Activated CD4-positive, alpha-beta T cell treated with anti-CD3 and anti-CD28 coated beads, Interleukin-2, Interleukin-6, amounts not matched to agents 100 ng/mL and 50 ng/mL, durations not matched to agents 16 hours and 8 hours (primary cell): ENCODE results near the gene BTRC.

Source experiments
- DNase-seq: peaks from one replicate; pipeline ENCODE4 v3.0.0-alpha.2; 2020

The BTRC gene

DNA sequence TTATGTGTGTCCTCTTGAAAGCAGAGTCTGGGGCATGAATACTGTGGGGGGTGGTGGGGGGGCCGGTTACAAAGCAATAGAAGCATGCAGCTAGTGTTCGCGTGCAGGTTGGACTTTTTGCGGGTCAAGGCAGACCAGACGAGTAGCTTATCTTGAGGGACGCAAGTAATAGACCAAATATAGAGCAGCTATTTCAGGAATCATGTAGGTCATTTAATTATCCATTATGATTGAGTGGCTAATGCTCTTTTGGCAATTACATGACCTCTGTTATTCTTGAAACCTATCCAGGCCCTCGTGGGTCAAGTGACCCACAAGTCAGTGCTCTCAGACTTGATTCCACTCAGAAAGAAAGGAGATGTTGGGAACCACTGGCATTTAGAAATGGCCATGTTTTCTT is 93.0 kb downstream of the BTRC start:
- DNase-seq = no peak

DNA sequence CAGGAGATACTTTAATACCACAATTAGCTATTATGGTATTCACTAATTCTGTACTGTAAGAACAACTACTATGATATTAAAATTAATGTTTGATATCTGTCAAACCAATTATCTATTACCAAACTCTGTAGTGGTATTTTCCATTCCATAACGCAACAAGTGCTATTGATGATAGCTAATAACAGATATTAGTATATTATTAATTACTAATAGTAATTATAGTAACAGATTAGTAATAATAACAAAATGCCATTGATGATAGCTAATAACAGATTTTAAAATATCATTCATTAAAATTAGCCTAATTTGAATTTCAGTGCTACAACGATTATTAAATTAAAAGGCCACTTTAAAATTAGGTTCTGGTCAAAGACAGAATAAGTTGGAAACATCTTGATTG is 93.5 kb downstream of the BTRC start:
- no peak for DNase-seq

DNA sequence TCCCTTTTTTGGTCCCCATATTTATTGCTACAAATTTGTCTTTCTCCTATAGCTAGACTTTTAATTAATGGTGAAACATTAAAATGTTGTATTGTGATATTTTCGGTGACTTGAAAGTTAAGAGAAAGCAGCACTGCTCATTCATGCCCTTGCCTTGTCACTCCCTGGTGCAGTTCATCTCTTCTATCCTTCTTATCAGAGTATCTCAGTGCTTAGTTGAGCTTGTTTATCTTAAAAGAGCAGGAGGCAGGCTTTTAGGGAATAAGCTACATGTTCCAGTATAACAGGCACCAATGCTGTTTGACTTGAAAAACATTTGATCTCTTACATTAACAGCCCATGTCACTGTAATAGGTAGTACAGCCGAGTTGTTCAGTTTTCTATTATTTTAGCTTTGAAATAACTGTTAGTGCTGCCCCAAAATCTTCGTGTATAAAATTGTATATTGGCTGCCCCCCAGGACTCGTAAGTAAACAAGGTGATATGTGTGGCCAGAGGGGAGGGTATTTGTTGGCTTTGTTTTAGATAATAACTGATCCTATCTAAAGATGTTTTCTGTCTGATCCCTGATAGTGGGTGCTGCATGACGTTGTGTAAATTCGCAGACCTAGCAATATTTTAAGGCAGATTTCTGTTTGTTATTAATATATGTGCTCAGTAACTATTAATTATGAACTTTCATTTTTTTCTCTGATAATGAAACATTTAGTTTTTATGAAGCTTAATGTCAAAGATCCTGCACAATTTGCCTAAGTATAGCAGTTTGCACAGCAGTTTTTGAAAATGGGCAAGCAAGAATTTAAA is 96.5 kb downstream of the BTRC start:
- no peak for DNase-seq

DNA sequence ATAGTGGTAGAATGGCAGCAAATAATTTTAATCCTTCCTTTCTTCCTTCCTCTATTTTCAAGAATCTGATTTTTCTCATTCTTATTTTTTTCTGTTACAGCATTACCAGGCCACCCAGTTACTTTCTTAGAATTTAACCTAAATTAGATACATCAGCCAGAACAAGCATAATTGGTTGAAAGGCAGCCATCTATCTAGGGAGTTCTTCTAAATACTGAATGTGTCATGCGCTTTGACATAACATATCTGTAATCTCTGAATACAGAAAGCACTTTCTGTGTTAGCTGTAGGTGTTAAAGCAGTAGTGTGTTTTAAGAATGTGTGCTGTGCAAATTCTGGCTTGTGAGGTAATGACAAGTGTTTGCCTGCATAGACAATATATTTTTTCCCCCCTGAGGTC is 97.3 kb downstream of the BTRC start:
- DNase-seq = no peak

DNA sequence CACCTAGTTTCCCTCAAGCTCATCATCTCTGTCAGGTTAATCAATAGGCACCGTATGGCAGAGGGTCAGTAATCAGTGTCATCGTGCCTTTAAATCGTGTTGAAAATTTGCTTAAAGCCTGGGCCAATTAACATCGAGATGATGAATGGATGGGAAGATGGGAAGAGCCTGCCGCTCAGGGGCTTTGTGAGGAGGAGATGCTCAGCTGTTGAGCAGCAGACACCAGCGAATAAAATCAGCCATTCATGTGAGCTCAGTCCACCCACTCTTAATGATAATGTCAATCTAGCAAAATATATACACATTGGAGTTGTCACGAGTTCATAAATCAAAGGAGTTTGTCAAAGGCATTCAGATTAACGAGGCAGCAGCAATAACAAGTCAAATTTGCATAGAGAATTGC is 97.7 kb downstream of the BTRC start:
- DNase-seq = no peak

DNA sequence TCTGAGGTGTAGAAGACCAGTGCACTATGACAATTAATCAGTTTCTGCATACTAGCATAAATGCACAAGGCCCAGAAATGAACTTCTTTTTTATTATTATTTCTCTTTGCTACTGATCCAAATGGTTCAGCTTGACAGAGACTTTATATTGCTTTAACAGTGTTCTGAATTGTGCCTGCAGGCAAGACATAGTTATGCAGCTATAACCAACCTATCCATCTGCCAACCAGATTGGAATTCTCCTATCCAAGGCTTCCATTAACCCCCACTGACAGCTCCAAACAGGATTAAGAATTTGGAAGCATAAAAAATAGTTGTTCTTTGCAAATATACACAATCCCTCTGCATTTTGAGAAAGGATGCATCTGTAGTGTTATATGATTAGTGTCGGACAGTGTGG is 98.2 kb downstream of the BTRC start:
- no peak for DNase-seq

DNA sequence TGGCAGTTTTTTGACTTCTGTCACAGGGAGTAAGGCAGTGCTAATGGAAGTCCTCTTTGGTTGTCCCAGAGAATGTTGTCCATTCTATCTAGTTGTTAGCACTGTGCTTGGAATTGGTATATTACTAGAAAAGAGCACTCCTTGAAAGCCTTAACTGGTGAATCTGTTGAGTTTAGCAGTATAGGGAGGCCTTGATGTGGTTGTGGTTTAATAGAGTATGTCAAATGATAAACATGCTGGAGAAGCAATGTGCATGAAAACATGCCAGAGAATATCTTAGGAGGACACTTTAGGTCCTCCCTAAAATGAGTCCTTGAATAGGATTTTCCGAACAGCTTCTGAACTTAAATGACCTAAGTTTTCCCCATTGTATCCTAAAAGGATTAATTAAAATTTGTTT is 98.6 kb downstream of the BTRC start:
- DNase-seq = no peak

DNA sequence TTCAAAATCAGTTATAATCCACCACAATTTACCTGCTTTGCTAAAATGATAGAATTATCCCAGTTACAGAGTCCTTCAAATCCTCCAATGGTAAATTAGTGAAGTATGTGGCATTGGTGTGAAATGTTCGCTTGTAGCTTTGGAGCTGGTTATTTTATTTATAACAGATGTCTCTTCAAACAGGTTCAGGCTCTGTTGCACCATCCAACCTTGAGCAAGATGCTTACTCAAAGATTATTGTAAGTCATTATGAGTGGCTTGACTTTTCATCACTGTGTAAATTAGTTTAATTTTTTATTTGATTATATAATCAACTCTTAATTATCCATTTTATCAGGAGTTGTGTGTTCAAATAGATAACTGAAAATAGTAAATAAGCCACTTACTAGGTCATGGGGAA is 99.4 kb downstream of the BTRC start:
- no peak for DNase-seq

DNA sequence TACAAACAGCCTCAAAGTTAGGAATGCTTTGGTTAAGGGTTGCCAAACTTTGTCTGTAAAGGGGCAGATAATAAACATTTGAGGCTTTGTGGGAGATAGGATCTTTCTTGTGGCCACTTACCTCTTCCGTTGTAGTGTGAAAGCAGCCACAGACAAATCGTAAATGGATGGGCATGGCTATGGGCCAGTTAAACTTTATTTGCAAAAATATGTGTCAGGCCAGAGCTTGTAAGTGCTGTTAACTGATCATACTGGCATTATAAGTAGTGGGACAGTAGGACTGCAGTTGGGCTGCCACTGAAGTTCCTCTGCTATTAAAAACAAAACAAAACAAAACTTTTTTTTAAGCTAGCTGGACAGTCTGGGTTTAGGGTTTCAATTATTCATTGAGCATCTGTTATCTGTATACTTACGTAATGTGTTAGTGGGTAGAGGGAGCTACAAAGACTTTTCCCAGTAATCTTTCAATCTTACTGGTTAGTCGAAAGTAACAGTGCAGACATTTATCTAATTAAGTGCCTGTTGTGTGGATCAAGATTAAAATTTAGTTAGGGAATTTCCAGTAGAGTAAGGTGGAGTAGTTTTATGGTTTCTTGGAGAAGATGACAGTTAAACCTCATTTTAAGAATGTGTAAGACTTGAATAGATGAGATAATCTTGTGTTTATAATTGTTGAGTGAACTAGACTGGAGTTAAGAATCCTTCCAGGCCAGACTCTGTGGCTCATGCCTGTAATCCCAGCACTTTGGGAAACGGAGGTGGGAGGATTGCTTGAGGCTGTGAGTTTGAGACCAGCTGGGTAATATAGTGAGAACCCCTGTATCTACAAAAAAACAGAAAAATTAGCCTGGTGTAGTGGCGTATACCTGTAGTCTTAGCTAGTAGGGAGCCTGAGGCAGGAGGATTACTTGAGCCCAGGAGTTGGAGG is 100.1 kb downstream of the BTRC start:
- peak; percentile 36 for DNase-seq

DNA sequence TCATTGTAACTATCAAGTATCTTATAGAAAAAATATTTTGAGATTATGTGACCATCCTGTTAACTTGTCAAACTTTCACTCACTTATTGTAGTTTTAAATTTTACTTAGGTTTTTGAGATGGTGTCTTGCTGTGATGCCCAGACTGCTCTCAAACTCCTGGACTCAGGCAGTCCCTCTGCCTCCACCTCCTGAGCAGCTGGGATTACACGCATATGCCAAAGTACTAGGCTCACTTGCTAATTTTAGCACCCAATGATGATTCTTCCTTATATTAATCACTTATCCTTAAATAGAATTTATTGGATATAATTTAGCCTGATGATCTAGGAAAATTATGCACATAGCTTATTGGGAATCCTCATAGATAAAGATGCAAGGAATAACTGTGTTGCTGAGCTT is 104.9 kb downstream of the BTRC start:
- no peak for DNase-seq

DNA sequence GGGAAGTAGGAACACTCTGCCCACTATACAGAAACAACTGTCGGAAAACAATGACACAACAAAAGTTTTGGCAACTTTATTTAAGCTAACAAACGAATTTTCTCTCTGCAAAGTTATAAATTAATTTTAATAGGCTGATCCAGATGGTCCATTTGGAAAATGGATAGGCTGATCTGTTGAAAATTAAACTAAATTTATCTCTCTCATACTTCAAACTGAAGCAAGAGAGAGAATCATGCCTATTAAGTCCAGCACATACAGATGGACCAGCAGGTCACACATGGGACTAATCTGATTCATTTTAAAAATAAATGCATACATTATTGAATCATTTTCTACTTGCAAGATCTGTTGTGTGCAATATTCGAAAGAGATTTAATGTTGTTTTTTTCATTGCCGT is 110.1 kb downstream of the BTRC start:
- DNase-seq = no peak

DNA sequence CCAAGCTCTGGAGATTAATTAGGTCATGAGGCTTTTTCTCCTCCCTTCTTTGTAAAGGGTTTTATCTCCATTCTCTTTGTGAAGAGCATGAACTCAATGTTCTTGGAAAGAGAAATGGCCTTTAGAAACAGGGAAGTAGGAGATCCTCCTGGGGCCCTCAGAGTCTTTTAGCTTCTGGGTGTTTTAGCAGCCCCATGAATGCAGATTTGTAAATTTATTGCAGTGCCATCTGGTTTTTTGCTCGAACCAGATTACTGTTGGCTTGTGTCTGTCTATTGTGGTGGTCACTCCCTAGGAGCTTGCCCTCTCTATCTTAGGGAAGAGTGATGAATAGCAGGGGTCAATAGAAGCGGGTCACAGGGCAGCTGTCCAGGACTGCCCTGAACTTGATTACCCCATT is 110.6 kb downstream of the BTRC start:
- no peak for DNase-seq

DNA sequence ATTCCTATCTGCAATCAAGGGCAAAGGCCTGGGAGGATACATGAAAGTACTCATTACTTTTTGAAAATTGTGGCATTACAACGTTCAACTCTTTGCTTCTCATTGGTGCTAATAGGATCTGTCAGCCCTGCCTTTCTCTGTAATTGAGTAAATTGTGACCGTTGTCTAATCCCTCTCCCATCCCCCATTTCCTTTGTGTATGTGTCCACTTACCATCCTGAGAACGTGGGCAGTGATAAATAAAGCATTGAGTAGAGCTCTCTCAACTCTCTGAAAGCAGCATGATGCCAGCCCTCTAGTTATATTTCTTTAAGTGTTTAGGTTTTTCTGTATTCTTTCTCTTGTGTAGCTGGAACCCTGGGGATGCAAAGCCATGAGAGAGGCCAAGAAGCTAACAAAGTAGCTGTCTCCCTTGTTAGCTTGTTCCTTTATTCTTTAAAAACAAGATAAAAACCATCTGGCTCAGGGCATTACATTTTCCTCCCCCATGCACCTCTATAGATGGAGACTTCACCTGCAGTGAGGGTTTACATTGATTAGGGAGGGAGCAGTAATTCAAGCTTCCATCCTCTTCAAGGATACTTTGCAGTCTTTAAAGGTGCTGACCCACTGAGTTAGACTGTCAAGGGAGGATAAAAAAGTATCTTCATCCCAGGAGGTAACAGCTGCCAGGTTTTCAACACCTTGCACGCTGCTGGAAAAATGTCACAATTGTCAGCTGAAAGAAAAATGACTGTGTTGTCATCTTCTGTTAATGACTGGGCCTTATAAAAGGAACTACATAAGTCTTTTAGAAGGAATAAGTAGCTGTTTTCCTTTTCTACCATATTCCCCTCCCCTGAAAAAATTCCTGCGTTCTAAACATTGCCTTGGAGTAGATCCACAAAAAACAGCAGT is 112.3 kb downstream of the BTRC start:
- DNase-seq = no peak

DNA sequence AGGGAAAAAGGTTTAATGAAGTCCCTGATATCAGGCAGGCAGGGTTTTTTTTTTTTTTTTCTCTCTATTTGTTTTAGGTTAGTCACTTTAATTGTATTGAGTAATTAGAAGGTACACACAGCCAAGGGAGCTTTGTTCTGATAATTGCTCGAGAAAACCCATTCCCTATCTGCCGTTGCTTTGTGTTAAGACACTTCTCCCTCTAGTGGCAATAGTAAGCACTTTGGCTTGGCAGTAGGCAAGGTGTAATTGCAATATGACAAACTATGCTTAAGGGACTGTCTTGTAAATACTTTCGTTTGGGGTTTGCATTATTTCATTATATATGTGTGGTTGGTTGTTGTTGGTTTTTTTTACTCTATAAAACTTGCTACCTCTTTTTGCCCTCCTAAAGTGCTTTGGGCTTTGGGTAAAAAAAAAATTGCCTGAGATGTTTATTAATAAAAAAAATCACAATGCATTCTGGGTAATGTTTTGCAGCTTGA is 113.4 kb downstream of the BTRC start:
- DNase-seq = peak; percentile 70

DNA sequence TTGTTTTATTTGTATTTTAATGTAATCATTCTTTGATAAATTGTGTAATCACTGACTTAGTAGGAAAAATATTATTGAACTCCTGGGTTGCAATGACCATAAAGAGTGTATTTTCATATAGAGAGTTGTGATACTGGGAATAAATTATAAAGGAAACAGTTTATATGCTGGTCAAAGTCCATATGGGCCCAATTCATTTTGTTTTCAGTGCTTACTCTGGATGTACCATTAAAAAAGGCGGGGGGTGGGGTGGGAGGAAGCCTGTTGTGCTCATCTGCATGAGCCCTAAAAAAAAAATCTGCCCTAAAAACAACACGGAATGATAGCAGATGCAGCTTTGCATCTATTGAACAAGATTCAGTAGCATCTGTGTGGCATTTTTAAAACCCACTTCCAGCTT is 114.2 kb downstream of the BTRC start:
- no peak for DNase-seq

DNA sequence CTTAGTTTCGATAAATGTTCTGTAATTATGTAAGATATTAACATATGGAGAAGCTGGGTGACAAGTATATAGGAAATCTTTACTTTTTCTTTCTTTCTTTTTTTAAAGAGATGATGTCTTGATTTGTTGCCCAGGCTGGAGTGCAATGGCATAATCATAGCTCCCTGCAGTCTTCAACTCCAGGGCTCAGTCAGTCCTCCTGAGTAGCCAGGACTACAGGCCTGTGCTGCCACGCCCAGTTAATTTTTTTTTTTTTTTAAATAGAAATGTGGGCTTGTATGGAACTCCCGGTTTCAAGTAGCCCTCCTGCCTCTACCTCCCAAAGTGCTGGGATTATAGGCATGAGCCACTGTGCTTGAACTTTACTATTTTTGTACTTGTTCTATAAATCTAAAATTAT is 122.4 kb downstream of the BTRC start:
- DNase-seq = no peak

DNA sequence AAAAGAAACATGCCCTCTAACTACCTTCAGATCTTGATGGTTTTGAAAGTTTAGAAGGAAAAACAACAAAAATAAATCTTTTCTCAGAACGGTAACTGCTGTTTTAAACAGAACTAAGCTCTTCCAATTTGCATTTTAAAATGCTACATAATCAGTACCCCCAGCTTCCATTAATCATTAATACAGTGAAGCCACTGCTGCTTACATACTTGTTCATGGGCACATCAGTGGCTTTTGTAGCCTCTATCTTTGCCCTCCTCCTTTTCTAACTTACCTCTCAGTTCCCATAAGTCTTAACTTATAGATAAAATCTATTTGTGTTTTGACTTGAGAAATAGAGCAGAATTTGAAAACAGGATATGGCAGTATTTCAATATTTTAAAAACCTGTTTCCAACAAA is 125.0 kb downstream of the BTRC start:
- DNase-seq = no peak

DNA sequence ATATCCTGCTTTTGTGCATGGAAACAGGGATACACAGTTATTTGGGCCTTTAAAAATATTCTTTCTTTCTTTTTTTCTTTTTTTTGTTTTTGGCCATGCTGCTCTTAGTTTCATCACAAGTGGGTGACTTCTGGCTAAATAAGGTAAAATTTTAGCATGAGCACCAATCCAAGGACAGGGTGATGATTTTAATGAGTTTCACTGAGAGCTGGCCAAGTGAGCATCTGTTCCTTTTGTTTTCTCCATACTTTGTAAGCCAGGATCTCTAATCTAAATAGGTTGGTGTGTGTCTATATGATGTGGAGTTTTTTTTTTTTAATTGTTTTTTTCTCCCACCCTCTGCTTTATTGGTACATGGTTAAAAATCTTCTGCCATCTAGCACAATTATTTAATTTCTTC is 127.3 kb downstream of the BTRC start:
- DNase-seq = no peak

DNA sequence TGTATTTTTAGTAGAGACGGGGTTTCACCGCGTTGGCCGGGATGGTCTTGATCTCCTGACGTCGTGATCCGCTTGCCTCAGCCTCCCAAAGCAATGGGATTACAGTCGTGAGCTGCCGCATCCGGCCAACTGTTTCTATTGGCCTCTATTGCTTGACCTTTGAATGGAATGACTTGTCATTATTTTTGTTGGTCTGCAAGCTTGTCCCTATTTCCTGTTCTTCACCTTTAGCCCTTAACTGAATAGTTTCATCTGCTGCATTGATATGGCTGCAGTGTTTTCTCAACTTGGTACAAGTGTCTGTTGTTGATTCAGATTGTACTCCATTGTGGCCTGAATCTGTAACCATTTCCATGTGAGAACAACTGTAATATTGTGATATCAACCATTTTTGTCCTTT is 128.6 kb downstream of the BTRC start:
- DNase-seq = no peak

DNA sequence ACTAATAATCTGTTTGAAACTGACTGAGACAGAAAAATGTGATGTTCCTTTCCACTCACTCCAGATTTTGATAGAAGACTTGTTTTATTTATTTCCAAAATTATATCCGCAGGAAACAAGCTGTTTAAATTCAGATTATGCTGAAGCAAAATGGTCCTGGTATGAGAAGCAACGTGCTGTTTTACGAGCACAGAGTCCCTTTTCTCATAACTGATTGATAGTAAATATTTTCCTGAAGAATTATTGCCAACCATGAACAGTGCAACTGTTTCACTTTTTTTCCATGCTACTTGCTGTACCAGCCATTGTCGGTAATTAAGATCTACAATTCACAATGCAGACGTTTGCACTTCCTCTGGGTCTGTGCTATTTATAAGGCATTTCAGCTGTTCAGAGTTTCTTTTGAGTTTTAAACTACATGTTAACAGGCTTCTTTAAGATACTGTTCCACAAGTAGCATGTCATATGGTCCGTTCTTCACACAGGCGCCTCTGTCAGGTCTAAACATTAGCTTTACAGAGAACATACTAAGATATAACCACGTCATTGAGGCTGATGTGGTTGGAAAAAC is 130.3 kb downstream of the BTRC start:
- DNase-seq = no peak

DNA sequence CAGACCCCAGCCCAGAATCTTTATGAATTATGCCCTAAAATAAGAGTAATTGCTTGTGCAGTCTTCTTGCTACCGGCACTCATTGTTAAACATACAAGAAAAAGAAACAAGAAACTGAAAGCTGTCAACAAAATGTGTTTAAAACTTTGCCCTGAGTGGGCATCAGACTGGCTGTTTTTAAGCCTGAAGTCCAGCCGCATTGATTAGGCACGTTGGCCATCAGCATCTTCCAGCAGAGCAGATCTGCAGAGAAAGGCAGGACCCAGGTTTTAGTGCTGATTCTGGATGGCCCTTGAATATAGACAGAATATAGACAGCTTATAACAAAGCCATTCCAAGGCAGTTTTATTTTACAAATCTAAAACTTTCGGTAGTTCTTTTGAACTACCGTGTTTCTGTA is 131.2 kb downstream of the BTRC start:
- no peak for DNase-seq

DNA sequence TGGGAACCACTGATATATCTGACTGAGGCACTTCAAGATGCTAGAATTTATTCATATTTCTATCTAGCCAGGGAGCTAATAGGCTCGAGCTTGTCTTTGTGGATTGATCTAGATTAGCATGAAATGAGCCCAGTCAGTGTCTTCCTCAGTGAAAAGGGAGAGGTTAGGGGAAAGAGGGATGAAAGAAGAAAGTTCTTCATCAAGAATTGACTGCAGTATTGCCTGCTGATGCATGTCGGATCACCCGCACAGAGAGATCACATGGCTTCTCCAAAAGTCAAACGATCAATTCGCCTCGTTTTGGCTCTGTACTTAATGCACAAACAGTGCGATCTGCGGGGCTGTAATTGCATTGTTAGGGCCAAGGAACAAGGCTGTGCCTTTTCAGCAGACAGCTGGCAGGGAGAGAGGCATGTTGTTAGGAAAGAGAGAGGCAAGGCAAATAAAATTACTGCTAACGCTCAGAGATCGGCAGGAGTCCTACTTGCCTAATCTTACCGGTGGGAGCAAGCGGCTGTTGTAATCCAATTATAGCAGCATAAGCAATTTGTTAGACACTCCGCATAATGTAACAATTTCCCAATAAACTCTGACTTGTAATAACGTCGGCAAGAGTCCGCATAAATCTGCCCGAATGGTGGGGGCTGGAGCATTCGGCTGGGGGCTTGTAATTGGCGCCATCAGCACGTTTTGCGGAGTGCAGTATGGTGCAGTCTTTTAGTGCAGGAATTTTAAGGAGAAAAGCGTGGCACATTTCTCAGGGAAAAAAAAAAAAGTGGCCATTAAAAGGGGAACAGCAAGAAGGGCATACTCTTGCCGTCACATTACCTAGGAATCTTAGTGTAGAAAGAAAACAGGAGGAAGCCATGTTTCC is 132.0 kb downstream of the BTRC start:
- no peak for DNase-seq
